Activated CD8-positive, alpha-beta memory T cell treated with anti-CD3 and anti-CD28 coated beads, Interleukin-2, amount 50 U/mL, for 4 hours (primary cell): ENCODE data around the gene VIP.
"Not testable (repeated sequence)": the region's sequence is repeated elsewhere in the genome, so short reads cannot be mapped to it uniquely, and the experiment has no call there.

ENCODE experiments used
- DNase-seq: peaks from one replicate; pipeline ENCODE4 v3.0.0-alpha.2; 2020

The VIP gene

GRCh38 chr6:152750694-152751093 is at the start of gene VIP:
Gene VIP (plus strand): TSS chr6:152750797. CDS start chr6:152752178, 1,381 bp downstream.
- no peak for DNase-seq

GRCh38 chr6:152701081-152701862 is 49.3 kb upstream of the VIP start:
- DNase-seq = no peak

GRCh38 chr6:152701863-152702401 is 48.7 kb upstream of the VIP start:
- no peak for DNase-seq

GRCh38 chr6:152703750-152704149 is 46.8 kb upstream of the VIP start:
- DNase-seq = not testable (repeated sequence)

GRCh38 chr6:152705327-152705726 is 45.3 kb upstream of the VIP start:
- DNase-seq = no peak

GRCh38 chr6:152716322-152716721 is 34.3 kb upstream of the VIP start:
- DNase-seq = no peak

GRCh38 chr6:152720974-152721373 is 29.6 kb upstream of the VIP start:
- DNase-seq = no peak

- no peak for DNase-seq
These were observed 28.6 kb upstream of the VIP start for GRCh38 chr6:152721956-152722355.

GRCh38 chr6:152723398-152723797 is 27.2 kb upstream of the VIP start:
- DNase-seq = no peak

GRCh38 chr6:152726313-152726712 is 24.3 kb upstream of the VIP start:
- DNase-seq = no peak

GRCh38 chr6:152727507-152727906 is 23.1 kb upstream of the VIP start:
- DNase-seq = no peak

- no peak for DNase-seq
These were observed 16.0 kb upstream of the VIP start for GRCh38 chr6:152734630-152735029.

GRCh38 chr6:152736687-152737273 is 13.8 kb upstream of the VIP start:
- DNase-seq = no peak

GRCh38 chr6:152745509-152746171 is 5.0 kb upstream of the VIP start:
- DNase-seq = no peak

GRCh38 chr6:152746172-152746553 is 4.4 kb upstream of the VIP start:
- no peak for DNase-seq

- DNase-seq = no peak
These were observed 1.8 kb upstream of the VIP start for GRCh38 chr6:152748843-152749242.

GRCh38 chr6:152749336-152749735 is 1.3 kb upstream of the VIP start:
- DNase-seq = no peak

GRCh38 chr6:152765331-152765730 is 14.7 kb downstream of the VIP start:
- DNase-seq = no peak

GRCh38 chr6:152769159-152769558 is 18.6 kb downstream of the VIP start:
- DNase-seq = no peak

GRCh38 chr6:152769993-152770392 is 19.4 kb downstream of the VIP start:
- DNase-seq = no peak

GRCh38 chr6:152771061-152771687 is 20.6 kb downstream of the VIP start:
- no peak for DNase-seq

- DNase-seq = no peak
These were observed 24.8 kb downstream of the VIP start for GRCh38 chr6:152775428-152775827.

- DNase-seq = no peak
These were observed 26.2 kb downstream of the VIP start for GRCh38 chr6:152776833-152777232.
